DND-41 (cell line): ENCODE data around the gene KIF3B.
A peak's percentile ranks its signal among the peaks of the same experiment; 100 is the strongest.

Source experiments
- ATAC-seq: fragments of 200-7000 bp; cut with Tn5 transposase; 3 replicates; pipeline ENCODE4 v1.9.1; 2021; ENCODE audit warnings: low read depth; ENCODE audit not compliant: insufficient read depth
- DNase-seq: peaks from one replicate; pipeline ENCODE4 v3.0.0-alpha.2; 2020
- H2AFZ ChIP-seq: 2 replicates; pipeline ENCODE4 v1.6.0; 2012; ENCODE audit warnings: low read depth, low read length
- H3K27ac ChIP-seq: 2 replicates; pipeline ENCODE4 v1.5.1; 2012; ENCODE audit warnings: low read length, inconsistent platforms
- H3K27me3 ChIP-seq: fragments of 200-600 bp; sonication (generic); 2 replicates; pipeline ENCODE4 v1.6.0; 2012; ENCODE audit warnings: low read length, mild to moderate bottlenecking, inconsistent platforms; ENCODE audit not compliant: insufficient read depth, poor library complexity
- H3K36me3 ChIP-seq: 2 replicates; pipeline ENCODE4 v1.5.1; 2012; ENCODE audit warnings: low read length, inconsistent platforms; ENCODE audit not compliant: insufficient read depth
- H3K4me1 ChIP-seq: 2 replicates; pipeline ENCODE4 v1.5.1; 2012; ENCODE audit warnings: mild to moderate bottlenecking, low read length; ENCODE audit not compliant: insufficient read depth
- H3K4me2 ChIP-seq: 2 replicates; pipeline ENCODE4 v1.6.0; 2012; ENCODE audit warnings: mild to moderate bottlenecking, moderate library complexity, low read length, inconsistent platforms; ENCODE audit not compliant: insufficient read depth
- H3K4me3 ChIP-seq, 2 experiments: fragments of 200-600 bp in 1 of 2; shearing (Covaris generic) in 1 of 2; 2 replicates each; pipeline ENCODE4 v1.5.1; 2012 to 2016; ENCODE audit warnings: inconsistent platforms in 2 of 2, low read length in 2 of 2, mild to moderate bottlenecking in 2 of 2, low read depth in 1 of 2, moderate library complexity in 1 of 2
- H3K79me2 ChIP-seq: 2 replicates; pipeline ENCODE4 v1.6.0; 2012; ENCODE audit warnings: low read length, inconsistent platforms; ENCODE audit not compliant: insufficient read depth
- H3K9ac ChIP-seq: 2 replicates; pipeline ENCODE4 v1.6.0; 2012; ENCODE audit warnings: low read depth, mild to moderate bottlenecking, inconsistent platforms, low read length, moderate library complexity
- H3K9me3 ChIP-seq: 2 replicates; pipeline ENCODE4 v1.5.1; 2012; ENCODE audit warnings: low read length, moderate library complexity, mild to moderate bottlenecking, inconsistent platforms; ENCODE audit not compliant: insufficient read depth, severe bottlenecking
- H4K20me1 ChIP-seq: 2 replicates; pipeline ENCODE4 v1.6.0; 2012; ENCODE audit warnings: low read length; ENCODE audit not compliant: insufficient read depth
- EZH2 ChIP-seq: IDR thresholded peaks from 3 replicates; pipeline ENCODE4 v1.6.1; 2012; ENCODE audit warnings: borderline replicate concordance, low read depth, mild to moderate bottlenecking, moderate library complexity, low read length, inconsistent platforms; ENCODE audit not compliant: severe bottlenecking
- TF ChIP-seq, protein P1 (sequence below): IDR thresholded peaks from 2 replicates; pipeline ENCODE4 v1.5.1; 2012; ENCODE audit warnings: borderline replicate concordance, low read length, moderate library complexity, mild to moderate bottlenecking; ENCODE audit not compliant: poor library complexity, severe bottlenecking; ENCODE audit errors: extremely low read depth

KIF3B gene

GRCh38 chr20:32360333-32360634 lies 82.8 kb downstream of the KIF3B start:
- H3K27me3 ChIP-seq = no peaks in the 10 kb centered on the region
- peak overlapping the region; percentile 37; the same call in 1 of the 2 replicates for H3K27ac ChIP-seq
- peak overlapping the region in 1 of 2 experiments; percentile 91; a peak in 3 of 4 replicates for H3K4me3 ChIP-seq
- DNase-seq (no peak), ATAC-seq (no peak)
- peaks cover 77% of the 10 kb centered on the region for H3K79me2 ChIP-seq
- peak overlapping the region; percentile 91 for H3K9ac ChIP-seq
- no peak overlapping the region for H2AFZ ChIP-seq
- peaks cover 30% of the 10 kb centered on the region for H3K36me3 ChIP-seq
- peaks cover 62% of the 10 kb centered on the region for H4K20me1 ChIP-seq
- H3K4me2 ChIP-seq = peak overlapping the region; percentile 81
- peaks cover 59% of the 10 kb centered on the region for H3K4me1 ChIP-seq
- no peak for TF ChIP-seq EZH2
- TF ChIP-seq, protein P1, sequence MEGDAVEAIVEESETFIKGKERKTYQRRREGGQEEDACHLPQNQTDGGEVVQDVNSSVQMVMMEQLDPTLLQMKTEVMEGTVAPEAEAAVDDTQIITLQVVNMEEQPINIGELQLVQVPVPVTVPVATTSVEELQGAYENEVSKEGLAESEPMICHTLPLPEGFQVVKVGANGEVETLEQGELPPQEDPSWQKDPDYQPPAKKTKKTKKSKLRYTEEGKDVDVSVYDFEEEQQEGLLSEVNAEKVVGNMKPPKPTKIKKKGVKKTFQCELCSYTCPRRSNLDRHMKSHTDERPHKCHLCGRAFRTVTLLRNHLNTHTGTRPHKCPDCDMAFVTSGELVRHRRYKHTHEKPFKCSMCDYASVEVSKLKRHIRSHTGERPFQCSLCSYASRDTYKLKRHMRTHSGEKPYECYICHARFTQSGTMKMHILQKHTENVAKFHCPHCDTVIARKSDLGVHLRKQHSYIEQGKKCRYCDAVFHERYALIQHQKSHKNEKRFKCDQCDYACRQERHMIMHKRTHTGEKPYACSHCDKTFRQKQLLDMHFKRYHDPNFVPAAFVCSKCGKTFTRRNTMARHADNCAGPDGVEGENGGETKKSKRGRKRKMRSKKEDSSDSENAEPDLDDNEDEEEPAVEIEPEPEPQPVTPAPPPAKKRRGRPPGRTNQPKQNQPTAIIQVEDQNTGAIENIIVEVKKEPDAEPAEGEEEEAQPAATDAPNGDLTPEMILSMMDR = no peak
- no peaks in the 10 kb centered on the region for H3K9me3 ChIP-seq

DNA sequence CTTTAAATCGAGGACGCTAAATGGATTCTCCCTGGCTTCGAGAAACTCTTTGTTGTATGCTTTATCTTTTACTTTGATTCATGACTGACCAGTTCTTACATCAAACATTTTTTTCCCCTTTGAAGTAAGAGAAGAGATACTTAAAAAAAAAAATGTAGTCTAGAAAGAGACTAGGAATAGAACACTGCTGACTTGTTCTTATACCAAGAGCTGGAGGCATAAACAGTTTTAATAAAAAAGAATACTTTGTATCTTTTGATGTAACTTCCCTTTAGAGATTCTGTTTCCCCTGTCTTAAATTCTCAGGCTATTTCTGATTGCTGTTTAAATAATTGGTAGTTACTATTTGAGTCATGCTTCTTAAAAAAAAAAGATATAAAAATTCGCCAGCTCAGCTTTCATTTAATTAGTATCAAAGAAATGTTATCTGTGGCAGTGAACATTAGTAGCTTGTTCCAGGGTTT lies 85.5 kb downstream of the KIF3B start:
- Histone ChIP-seq H3K79me2 (peaks cover 98% of the 10 kb centered on the region), H3K27ac (0 out of 2 replicates have a peak overlapping the region, but pooled peaks have one; percentile 11), H3K27me3 (no peaks in the 10 kb centered on the region), H4K20me1 (peaks cover 86% of the 10 kb centered on the region), H3K4me1 (peaks cover 48% of the 10 kb centered on the region), H2AFZ (no peak overlapping the region), H3K4me2 (peak overlapping the region; percentile 42), H3K9me3 (no peaks in the 10 kb centered on the region), H3K36me3 (peaks cover 52% of the 10 kb centered on the region), H3K9ac (no peak overlapping the region), H3K4me3 (no peak overlapping the region)
- ATAC-seq (no peak), DNase-seq (no peak)
- TF ChIP-seq, protein P1 = no peak
- no peak for TF ChIP-seq EZH2

DNA sequence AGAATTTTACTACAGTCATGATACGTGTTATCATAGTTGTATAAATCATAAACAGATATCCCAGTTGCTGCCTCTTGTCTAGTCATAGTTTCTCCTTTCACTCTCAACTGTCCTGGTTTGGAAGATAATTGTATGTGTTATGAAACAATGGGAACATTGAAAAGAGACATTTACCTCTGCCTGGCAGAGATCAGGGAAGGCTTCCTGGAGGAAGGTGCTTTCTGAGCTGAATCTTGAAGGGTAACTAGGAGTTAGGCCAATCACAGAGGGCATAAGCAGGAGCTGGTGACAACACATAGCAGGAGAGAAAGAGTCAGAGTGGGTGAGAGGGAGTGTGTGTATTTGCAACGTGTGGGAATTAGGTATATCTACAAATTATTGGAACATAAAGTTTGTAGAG lies 86.0 kb downstream of the KIF3B start:
- Histone ChIP-seq H3K9ac (no peak overlapping the region), H3K79me2 (peaks cover 100% of the 10 kb centered on the region), H3K9me3 (no peaks in the 10 kb centered on the region), H3K4me2 (peak overlapping the region; percentile 42), H4K20me1 (peaks cover 89% of the 10 kb centered on the region), H3K4me1 (peaks cover 48% of the 10 kb centered on the region), H2AFZ (no peak overlapping the region), H3K27me3 (no peaks in the 10 kb centered on the region), H3K27ac (0 out of 2 replicates have a peak overlapping the region, but pooled peaks have one; percentile 18), H3K36me3 (peaks cover 56% of the 10 kb centered on the region), H3K4me3 (peak overlapping the region in 1 of 2 experiments; percentile 14; a peak in 1 of 4 replicates)
- no peak for ATAC-seq
- no peak for DNase-seq
- no peak for TF ChIP-seq EZH2
- TF ChIP-seq, protein P1 = no peak

GRCh38 chr20:32364554-32365208 lies 87.2 kb downstream of the KIF3B start:
- no peak for DNase-seq
- Histone ChIP-seq H3K4me3 (no peak overlapping the region), H3K4me1 (peaks cover 41% of the 10 kb centered on the region), H3K27me3 (no peaks in the 10 kb centered on the region), H3K27ac (no peak overlapping the region), H3K4me2 (peak overlapping the region; percentile 27; the same call in 1 of the 2 replicates), H2AFZ (no peak overlapping the region), H3K9ac (no peak overlapping the region), H4K20me1 (peaks cover 88% of the 10 kb centered on the region), H3K9me3 (no peaks in the 10 kb centered on the region), H3K79me2 (peaks cover 100% of the 10 kb centered on the region), H3K36me3 (peaks cover 61% of the 10 kb centered on the region)
- TF ChIP-seq, protein P1 = no peak
- TF ChIP-seq EZH2 = no peak
- no peak for ATAC-seq
